ENCODE measurements around the gene ACTG1. TPM values are rescaled to one million over a fixed set of nuclear protein-coding genes. Genes with fewer than 3 reads are reported as not detected.

The ACTG1 gene
- polyA plus RNA-seq, 1 donor from 2014 or later: 1,302 TPM

Other genes starting within 250 kb of the ACTG1 start
- 84.5 TPM for gene SLC38A10, start 217.5 kb downstream of the ACTG1 start, polyA plus RNA-seq
- not detected for gene BAHCC1, start 117.3 kb downstream of the ACTG1 start, polyA plus RNA-seq
- gene FSCN2, start 15.6 kb upstream of the ACTG1 start, polyA plus RNA-seq: 0.83 TPM
- 25.6 TPM for gene FAAP100, start 39.6 kb upstream of the ACTG1 start, polyA plus RNA-seq
- 53.5 TPM for gene NPLOC4, start 124.3 kb upstream of the ACTG1 start, polyA plus RNA-seq
- gene TSPAN10, start 124.4 kb upstream of the ACTG1 start, polyA plus RNA-seq: 0.36 TPM
- 1.5 TPM for gene PDE6G, start 143.7 kb upstream of the ACTG1 start, polyA plus RNA-seq
- gene OXLD1, start 153.8 kb upstream of the ACTG1 start, polyA plus RNA-seq: 77.7 TPM
- gene CCDC137, start 153.9 kb upstream of the ACTG1 start, polyA plus RNA-seq: 27.9 TPM
- 33.2 TPM for gene ARL16, start 171.0 kb upstream of the ACTG1 start, polyA plus RNA-seq
- gene HGS, start 171.2 kb upstream of the ACTG1 start, polyA plus RNA-seq: 37.6 TPM
- gene MRPL12, start 190.6 kb upstream of the ACTG1 start, polyA plus RNA-seq: 63.7 TPM
- 2.4 TPM for gene SLC25A10, start 199.5 kb upstream of the ACTG1 start, polyA plus RNA-seq

Data from IgD-negative memory B cell (primary cell).